ENCODE measurements around the gene STOML1. TPM values are rescaled to one million over a fixed set of nuclear protein-coding genes. Genes with fewer than 3 reads are reported as not detected.
A peak's percentile ranks its signal among the peaks of the same experiment; 100 is the strongest.

The STOML1 gene
- total and polyA plus RNA-seq, 2 experiments from 2014 or later = 8.2 to 15.6 TPM

DNA sequence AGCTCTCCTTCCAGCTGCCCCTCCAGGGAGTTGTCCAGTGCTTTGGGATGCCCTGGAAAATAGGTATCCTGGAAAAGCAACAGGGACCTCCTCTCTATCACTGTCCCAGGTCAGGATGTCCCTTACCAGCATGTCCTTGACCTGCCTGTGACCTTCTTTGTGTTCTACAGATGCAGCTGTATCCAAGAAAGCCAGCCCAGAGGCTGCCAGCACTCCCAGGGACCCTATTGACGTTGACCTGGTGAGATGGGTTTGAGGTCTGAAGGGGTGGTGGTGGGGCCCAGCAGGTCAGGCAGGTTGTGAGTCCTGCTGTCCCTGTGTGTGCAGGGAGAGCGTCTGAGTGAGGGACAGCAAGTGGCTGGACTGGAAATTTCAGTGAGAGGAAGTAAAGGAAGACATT lies 32.6 kb upstream of the STOML1 start:
- no peak overlapping the region for H3K27ac ChIP-seq
- no peak overlapping the region for H3K4me3 ChIP-seq
- no peaks in the 10 kb centered on the region for H3K9me3 ChIP-seq (ENCODE audit: low read depth)
- no peaks in the 10 kb centered on the region for H3K4me1 ChIP-seq (ENCODE audit: low read depth)
- DNase-seq (ENCODE audit: low read depth in 1 of 2, low spot score in 1 of 2) = no peak
- peaks cover 4% of the 10 kb centered on the region for H3K36me3 ChIP-seq
- H3K27me3 ChIP-seq = no peaks in the 10 kb centered on the region
- TF ChIP-seq, protein P1, sequence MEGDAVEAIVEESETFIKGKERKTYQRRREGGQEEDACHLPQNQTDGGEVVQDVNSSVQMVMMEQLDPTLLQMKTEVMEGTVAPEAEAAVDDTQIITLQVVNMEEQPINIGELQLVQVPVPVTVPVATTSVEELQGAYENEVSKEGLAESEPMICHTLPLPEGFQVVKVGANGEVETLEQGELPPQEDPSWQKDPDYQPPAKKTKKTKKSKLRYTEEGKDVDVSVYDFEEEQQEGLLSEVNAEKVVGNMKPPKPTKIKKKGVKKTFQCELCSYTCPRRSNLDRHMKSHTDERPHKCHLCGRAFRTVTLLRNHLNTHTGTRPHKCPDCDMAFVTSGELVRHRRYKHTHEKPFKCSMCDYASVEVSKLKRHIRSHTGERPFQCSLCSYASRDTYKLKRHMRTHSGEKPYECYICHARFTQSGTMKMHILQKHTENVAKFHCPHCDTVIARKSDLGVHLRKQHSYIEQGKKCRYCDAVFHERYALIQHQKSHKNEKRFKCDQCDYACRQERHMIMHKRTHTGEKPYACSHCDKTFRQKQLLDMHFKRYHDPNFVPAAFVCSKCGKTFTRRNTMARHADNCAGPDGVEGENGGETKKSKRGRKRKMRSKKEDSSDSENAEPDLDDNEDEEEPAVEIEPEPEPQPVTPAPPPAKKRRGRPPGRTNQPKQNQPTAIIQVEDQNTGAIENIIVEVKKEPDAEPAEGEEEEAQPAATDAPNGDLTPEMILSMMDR (IDR thresholded peaks at IDR 0.05; ENCODE audit: low read depth, low read length) = no peak

DNA sequence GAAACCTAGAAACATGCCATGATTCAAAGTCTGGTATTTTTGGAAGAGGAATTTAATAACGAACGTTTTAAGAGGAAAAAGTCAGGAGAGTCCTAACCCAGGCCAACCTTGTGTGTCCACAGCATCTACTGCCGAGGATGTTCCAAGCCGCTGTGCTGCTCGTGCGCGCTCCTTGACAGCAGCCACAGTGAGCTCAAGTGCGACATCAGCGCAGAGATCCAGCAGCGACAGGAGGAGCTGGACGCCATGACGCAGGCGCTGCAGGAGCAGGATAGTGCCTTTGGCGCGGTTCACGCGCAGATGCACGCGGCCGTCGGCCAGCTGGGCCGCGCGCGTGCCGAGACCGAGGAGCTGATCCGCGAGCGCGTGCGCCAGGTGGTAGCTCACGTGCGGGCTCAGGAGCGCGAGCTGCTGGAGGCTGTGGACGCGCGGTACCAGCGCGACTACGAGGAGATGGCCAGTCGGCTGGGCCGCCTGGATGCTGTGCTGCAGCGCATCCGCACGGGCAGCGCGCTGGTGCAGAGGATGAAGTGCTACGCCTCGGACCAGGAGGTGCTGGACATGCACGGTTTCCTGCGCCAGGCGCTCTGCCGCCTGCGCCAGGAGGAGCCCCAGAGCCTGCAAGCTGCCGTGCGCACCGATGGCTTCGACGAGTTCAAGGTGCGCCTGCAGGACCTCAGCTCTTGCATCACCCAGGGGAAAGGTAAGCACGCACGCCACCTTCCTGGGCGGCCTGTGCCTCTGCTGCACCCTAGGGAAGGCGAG lies 30.8 kb upstream of the STOML1 start:
- Histone ChIP-seq H3K9me3 (ENCODE audit: low read depth) (no peaks in the 10 kb centered on the region), H3K27ac (no peak overlapping the region), H3K27me3 (no peaks in the 10 kb centered on the region), H3K4me1 (ENCODE audit: low read depth) (no peaks in the 10 kb centered on the region), H3K36me3 (peaks cover 4% of the 10 kb centered on the region), H3K4me3 (no peak overlapping the region)
- DNase-seq (ENCODE audit: low read depth in 1 of 2, low spot score in 1 of 2) = no peak
- TF ChIP-seq, protein P1 (IDR thresholded peaks at IDR 0.05; ENCODE audit: low read depth, low read length) = no peak

- TF ChIP-seq, protein P1 (IDR thresholded peaks at IDR 0.05; ENCODE audit: low read depth, low read length) = no peak
- Histone ChIP-seq H3K36me3 (peaks cover 4% of the 10 kb centered on the region), H3K27ac (no peak overlapping the region), H3K4me3 (no peak overlapping the region), H3K4me1 (ENCODE audit: low read depth) (no peaks in the 10 kb centered on the region), H3K9me3 (ENCODE audit: low read depth) (no peaks in the 10 kb centered on the region), H3K27me3 (no peaks in the 10 kb centered on the region)
- DNase-seq (ENCODE audit: low read depth in 1 of 2, low spot score in 1 of 2) = no peak
Observed at GRCh38 chr15:74019734-74020133, 27.6 kb upstream of the STOML1 start.

GRCh38 chr15:74013374-74013894 lies 21.3 kb upstream of the STOML1 start:
- H3K4me1 ChIP-seq (ENCODE audit: low read depth) = no peaks in the 10 kb centered on the region
- H3K27ac ChIP-seq = no peak overlapping the region
- no peaks in the 10 kb centered on the region for H3K9me3 ChIP-seq (ENCODE audit: low read depth)
- no peak overlapping the region for H3K4me3 ChIP-seq
- DNase-seq (ENCODE audit: low read depth in 1 of 2, low spot score in 1 of 2) = no peak
- H3K27me3 ChIP-seq = no peaks in the 10 kb centered on the region
- no peaks in the 10 kb centered on the region for H3K36me3 ChIP-seq
- TF ChIP-seq, protein P1 (IDR thresholded peaks at IDR 0.05; ENCODE audit: low read depth, low read length) = no peak

DNA sequence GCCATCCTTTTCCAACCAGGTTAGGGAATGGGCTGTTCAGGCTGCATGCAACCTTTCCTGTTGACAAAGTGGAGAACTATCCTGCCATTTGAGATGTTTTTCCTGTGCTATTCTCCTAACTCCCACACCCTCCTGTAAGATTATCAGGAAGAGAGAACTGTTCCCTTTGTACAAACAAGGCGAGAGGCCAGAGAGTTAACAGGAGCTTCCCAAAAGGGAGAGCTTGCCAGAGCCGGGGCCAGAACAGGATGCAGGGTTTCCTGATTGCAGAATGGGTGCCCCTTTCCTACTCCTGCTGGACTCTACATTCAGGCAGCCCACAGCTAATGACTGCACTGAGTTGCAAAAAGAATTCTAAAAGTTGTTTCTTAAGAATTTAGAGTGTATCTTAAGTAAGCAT lies 19.5 kb upstream of the STOML1 start:
- peak in 1 of 2 donors; percentile 91 for DNase-seq (ENCODE audit: low read depth in 1 of 2, low spot score in 1 of 2)

More for the DNA sequence above, 19.5 kb upstream of the STOML1 start:
- Histone ChIP-seq H3K27ac (peak overlapping the region; percentile 48), H3K4me1 (ENCODE audit: low read depth) (no peaks in the 10 kb centered on the region), H3K4me3 (no peak overlapping the region), H3K27me3 (no peaks in the 10 kb centered on the region), H3K36me3 (no peaks in the 10 kb centered on the region), H3K9me3 (ENCODE audit: low read depth) (no peaks in the 10 kb centered on the region)
- TF ChIP-seq, protein P1 (IDR thresholded peaks at IDR 0.05; ENCODE audit: low read depth, low read length) = no peak

All from cardiac muscle cell (in vitro differentiated cells and primary cell).